WI38 (cell line): Measurements from ENCODE around the gene DET1.

Experiments used
- H3K4me3 ChIP-seq: 2 replicates; pipeline ENCODE4 v1.5.1; 2011; ENCODE audit warnings: low read depth, mild to moderate bottlenecking, control low read depth, low read length
- TF ChIP-seq, protein P1 (sequence below): IDR thresholded peaks from 2 replicates; pipeline ENCODE4 v1.5.1; 2012; ENCODE audit warnings: low read depth, mild to moderate bottlenecking, control low read depth, low read length

The DET1 gene

DNA sequence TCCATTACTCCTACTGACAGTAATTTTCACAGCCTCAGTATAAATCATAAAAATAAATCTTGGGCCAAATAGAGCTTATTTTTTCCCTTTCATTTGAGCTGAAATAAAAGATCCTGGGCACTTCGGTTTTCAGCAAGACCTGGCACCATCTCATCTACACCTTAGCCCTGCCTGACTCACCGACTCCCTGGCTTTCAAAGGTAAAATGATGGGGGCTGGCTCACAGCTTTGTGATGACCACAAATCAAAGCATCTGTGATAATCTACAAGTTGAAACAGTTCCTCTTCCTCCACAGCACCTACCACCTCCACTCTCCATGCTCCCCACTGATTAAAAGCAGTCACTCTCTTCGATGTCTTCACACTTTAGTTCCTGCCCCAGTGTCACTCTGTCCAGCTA is 27.6 kb downstream of the DET1 start:
- TF ChIP-seq, protein P1, sequence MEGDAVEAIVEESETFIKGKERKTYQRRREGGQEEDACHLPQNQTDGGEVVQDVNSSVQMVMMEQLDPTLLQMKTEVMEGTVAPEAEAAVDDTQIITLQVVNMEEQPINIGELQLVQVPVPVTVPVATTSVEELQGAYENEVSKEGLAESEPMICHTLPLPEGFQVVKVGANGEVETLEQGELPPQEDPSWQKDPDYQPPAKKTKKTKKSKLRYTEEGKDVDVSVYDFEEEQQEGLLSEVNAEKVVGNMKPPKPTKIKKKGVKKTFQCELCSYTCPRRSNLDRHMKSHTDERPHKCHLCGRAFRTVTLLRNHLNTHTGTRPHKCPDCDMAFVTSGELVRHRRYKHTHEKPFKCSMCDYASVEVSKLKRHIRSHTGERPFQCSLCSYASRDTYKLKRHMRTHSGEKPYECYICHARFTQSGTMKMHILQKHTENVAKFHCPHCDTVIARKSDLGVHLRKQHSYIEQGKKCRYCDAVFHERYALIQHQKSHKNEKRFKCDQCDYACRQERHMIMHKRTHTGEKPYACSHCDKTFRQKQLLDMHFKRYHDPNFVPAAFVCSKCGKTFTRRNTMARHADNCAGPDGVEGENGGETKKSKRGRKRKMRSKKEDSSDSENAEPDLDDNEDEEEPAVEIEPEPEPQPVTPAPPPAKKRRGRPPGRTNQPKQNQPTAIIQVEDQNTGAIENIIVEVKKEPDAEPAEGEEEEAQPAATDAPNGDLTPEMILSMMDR = no peak

DNA sequence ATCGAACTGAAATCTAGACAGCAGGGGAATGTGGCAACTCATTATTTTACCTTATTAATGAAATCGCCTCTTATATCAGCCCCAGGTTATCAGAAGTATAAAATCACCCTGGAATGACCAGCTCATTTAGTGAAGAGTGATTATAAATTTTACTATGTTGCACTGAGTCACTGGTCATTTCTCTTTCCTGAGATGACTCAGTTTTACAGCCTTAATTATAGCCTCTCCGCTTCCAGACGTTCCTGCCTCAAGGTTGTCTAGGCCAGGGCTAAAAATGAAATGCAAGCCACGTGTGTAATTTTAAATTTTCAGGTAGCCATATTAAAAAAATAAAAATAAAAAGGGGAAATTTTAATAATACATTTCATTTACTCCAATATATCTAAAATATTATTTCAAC is 33.3 kb downstream of the DET1 start:
- no peak overlapping the region for H3K4me3 ChIP-seq
- TF ChIP-seq, protein P1 = no peak

More for the DNA sequence above, 27.6 kb downstream of the DET1 start:
- H3K4me3 ChIP-seq = no peak overlapping the region

DNA sequence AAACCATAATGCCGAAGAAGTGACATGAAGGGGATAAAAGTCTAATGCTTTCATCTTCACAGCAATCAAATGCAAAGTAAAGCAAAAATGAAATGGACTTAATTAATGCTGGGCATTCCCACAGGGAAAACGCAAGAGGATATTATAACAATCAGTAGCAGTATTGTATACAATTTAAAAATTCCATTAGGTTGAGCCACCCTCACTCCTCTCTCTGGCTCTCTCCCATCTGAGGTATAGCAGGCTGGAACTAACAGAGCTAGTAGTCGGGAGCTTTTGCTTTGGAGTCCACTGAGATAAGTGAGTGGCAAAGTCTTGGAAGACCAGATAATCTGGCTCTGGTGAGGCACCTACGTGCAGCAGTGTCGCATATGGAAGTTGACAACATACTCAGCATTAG is 33.9 kb downstream of the DET1 start:
- no peak overlapping the region for H3K4me3 ChIP-seq
- TF ChIP-seq, protein P1 = no peak

DNA sequence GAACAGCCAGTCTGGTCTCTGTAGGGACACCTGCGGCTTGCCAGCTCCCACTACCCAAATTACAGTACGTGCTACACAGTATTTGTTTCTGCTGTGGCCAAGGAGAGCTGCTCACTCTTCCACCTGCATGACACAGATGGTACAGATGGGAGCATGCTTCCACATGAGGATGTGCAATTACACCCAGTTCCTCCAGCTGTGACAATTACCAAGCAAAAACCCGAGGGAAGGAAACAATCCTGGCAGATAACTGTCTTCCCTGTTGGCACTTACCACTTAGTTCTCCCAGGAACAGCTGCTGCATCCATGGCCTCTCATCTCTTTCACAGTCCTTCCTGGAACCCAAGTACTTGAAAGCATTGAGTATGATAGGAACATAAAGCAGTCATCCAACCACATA is 34.4 kb downstream of the DET1 start:
- TF ChIP-seq, protein P1 = no peak
- H3K4me3 ChIP-seq = no peak overlapping the region

DNA sequence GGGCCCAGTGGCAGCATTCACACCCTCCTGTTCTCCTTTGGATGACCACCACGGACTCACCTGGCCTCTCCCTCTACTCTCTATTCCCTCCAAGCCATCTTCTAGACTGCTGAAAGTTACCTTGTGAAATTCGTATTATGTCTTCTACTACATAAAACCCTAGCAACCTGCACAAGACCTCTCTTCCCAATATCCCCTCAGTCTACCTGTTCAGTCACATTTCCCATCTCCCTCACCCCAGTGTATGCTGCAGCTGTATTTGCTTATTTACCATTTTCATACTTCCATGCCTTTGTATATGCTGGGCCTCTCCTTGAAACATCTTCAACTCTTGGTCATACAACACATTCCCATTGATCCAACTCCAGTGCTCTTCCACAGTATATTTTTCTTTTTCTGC is 35.3 kb downstream of the DET1 start:
- TF ChIP-seq, protein P1 = no peak
- H3K4me3 ChIP-seq = no peak overlapping the region

DNA sequence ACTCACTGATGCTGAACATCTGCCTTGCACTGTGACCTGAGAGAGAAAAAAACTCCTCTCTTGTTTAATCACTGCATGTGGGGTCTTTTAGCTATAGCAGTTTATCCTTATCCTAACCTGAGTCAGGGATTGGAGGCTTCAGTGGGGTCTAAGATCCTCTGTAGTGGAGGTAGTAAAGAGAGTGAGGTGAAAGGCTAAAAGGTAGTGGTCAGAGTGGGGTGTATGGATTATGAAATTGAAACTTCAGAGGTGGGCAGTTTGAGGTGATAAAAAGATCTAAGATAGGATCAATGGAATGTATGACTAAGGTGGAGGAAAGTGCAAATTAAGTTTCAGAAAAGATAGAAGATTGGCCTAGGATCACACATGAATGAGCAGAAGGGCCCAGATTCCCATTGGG is 36.5 kb downstream of the DET1 start:
- TF ChIP-seq, protein P1 = no peak
- H3K4me3 ChIP-seq = no peak overlapping the region

DNA sequence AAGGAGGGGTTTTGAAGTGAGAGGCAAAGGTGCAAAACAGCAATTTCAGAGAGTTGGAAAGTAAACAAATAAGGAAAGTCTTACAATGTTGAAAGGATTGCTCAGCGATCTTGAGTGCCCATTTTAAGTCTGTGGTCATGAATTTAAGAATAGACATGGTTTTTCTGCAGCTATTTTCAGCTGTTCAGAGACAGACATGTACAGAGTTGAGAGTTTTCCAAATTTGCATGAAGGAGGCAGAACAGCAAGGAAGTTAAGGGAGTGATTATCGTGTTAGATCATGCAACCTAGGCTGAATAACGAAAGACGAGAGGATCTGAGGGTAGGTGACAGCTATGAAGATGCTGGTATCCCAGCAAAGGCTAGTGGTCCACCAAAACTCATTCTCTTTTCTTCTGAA is 37.2 kb downstream of the DET1 start:
- TF ChIP-seq, protein P1 = no peak

More for the DNA sequence above, 37.2 kb downstream of the DET1 start:
- H3K4me3 ChIP-seq = no peak overlapping the region
